22Rv1 (cell line): Measurements from ENCODE around the gene THOP1.

Experiments used
- CTCF ChIP-seq: fragments of 450-650 bp; IDR thresholded peaks from 2 replicates; pipeline ENCODE4 v1.5.1; 2017; ENCODE audit warnings: mild to moderate bottlenecking
- ZFX ChIP-seq: fragments of 450-650 bp; IDR thresholded peaks from 2 replicates; pipeline ENCODE4 v1.6.1; 2017; ENCODE audit warnings: antibody characterized with exemption, borderline replicate concordance

- TF ChIP-seq CTCF (no peak), ZFX (no peak)
These were observed 1.8 kb downstream of the THOP1 start for GRCh38 chr19:2787115-2787514.
